Activated CD4-positive, alpha-beta memory T cell treated with anti-CD3 and anti-CD28 coated beads for 36 hours (primary cell): ENCODE measurements around the gene LRMDA. TPM values are rescaled to one million over a fixed set of nuclear protein-coding genes. Genes with fewer than 3 reads are reported as not detected.
"Not testable (repeated sequence)": the region's sequence is repeated elsewhere in the genome, so short reads cannot be mapped to it uniquely, and the experiment has no call there.

ENCODE experiments used
- CTCF ChIA-PET: fragments of 350-600 bp; sonication (Branson Sonifier 250); formaldehyde crosslinking; loops from one replicate; lab custom pipeline; 2021; ENCODE audit warnings: antibody characterized with exemption, inconsistent platforms; lab: Charles Lee
- POLR2A ChIA-PET: fragments of 350-600 bp; sonication (Branson Sonifier 250); formaldehyde crosslinking; loops from one replicate; lab custom pipeline; 2021; ENCODE audit warnings: antibody characterized with exemption; lab: Charles Lee
- DNase-seq: peaks from one replicate; pipeline ENCODE4 v3.0.0-alpha.2; 2020
- H3K27ac Mint-ChIP-seq: one replicate; pipeline ENCODE4 v1.8.0; 2021; ENCODE audit warnings: mixed read lengths
- H3K27me3 Mint-ChIP-seq: one replicate; pipeline ENCODE4 v1.8.0; 2021; ENCODE audit warnings: mixed read lengths
- H3K36me3 Mint-ChIP-seq: one replicate; pipeline ENCODE4 v1.8.0; 2021; ENCODE audit warnings: mixed read lengths
- H3K4me1 Mint-ChIP-seq: one replicate; pipeline ENCODE4 v1.8.0; 2021; ENCODE audit warnings: low read depth, mixed read lengths
- H3K4me3 Mint-ChIP-seq: one replicate; pipeline ENCODE4 v1.8.0; 2021; ENCODE audit warnings: mild to moderate bottlenecking, mixed read lengths
- H3K9me3 Mint-ChIP-seq: one replicate; pipeline ENCODE4 v1.8.0; 2021; ENCODE audit warnings: mixed read lengths
- intact Hi-C: fragments of 100-400 bp; cut with micrococcal nuclease; formaldehyde crosslinking; loops from one replicate; pipeline ENCODE4 v1.15.1; 2023
- total RNA-seq, 2 experiments: library from RNA; stranded (reverse); gene quantifications; one replicate each; pipeline ENCODE4 v1.2.3, GENCODE V29; 2021

LRMDA gene
- total RNA-seq, 2 experiments from 2014 or later, result not detected

GRCh38 chr10:75508814-75509306 lies 77.4 kb downstream of the LRMDA start:
- CTCF ChIA-PET, result no interaction called here
- no peak overlapping the region for H3K27ac Mint-ChIP-seq
- no peak overlapping the region for H3K4me3 Mint-ChIP-seq
- H3K27me3 Mint-ChIP-seq, result peaks cover 10% of the 10 kb centered on the region
- POLR2A ChIA-PET, result no interaction called here
- no peaks in the 10 kb centered on the region for H3K9me3 Mint-ChIP-seq
- no peaks in the 10 kb centered on the region for H3K36me3 Mint-ChIP-seq
- intact Hi-C loops, result no loop called here
- no peaks in the 10 kb centered on the region for H3K4me1 Mint-ChIP-seq
- no peak for DNase-seq

DNA sequence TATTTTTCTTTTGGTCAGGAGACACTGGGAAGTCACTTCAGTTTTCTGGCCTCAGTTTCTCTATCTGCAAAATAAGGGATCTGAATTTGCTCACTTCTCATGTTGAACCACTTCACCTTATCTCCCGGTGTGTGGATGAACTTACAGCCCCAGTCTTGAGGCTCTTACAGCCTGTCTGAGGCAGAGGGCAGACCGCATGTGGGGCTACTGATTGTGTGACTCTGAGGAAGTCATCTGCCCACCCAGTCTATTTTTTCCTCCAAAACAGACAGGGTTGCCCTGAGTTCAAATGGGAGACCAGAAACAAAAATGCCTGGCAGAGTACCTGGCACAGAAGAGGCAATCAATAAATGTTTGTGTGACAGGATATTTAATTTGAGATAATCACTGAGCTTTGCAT lies 78.3 kb downstream of the LRMDA start:
- Mint-ChIP-seq H3K36me3 (no peaks in the 10 kb centered on the region), H3K9me3 (peaks cover under 1% of the 10 kb centered on the region), H3K27ac (no peak overlapping the region), H3K4me3 (no peak overlapping the region), H3K4me1 (no peaks in the 10 kb centered on the region), H3K27me3 (peaks cover 10% of the 10 kb centered on the region)
- ChIA-PET POLR2A (no interaction called here), CTCF (no interaction called here)
- intact Hi-C loops, result no loop called here
- DNase-seq, result no peak

DNA sequence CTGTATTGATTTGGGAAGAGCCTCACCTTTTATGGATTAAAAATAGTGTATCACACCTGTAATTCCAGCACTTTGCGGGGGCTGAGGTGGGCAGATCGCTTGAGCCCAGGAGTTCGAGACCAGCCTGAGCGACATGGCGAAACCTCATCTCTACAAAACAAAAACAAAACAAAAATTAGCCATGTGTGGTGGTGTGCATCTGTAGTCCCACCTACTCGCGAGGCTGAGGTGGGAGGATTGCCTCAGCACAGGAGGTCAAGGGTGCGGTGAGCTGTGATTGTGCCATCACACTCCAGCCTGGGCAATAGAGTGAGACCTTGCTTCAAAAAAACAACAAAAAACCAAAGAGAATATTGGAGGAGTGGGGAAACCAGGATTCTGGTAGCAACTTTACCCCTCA lies 79.6 kb downstream of the LRMDA start:
- Mint-ChIP-seq H3K36me3 (peaks cover 2% of the 10 kb centered on the region), H3K9me3 (peaks cover 7% of the 10 kb centered on the region)

GRCh38 chr10:75512203-75512933 lies 80.9 kb downstream of the LRMDA start:
- H3K36me3 Mint-ChIP-seq, result peaks cover 2% of the 10 kb centered on the region
- H3K4me3 Mint-ChIP-seq, result no peak overlapping the region
- DNase-seq, result no peak
- H3K4me1 Mint-ChIP-seq, result no peaks in the 10 kb centered on the region
- H3K9me3 Mint-ChIP-seq, result peaks cover 16% of the 10 kb centered on the region
- CTCF ChIA-PET, result no interaction called here
- intact Hi-C loops, result no loop called here
- POLR2A ChIA-PET, result no interaction called here
- H3K27me3 Mint-ChIP-seq, result peaks cover 5% of the 10 kb centered on the region
- H3K27ac Mint-ChIP-seq, result no peak overlapping the region

More for the DNA sequence above, 79.6 kb downstream of the LRMDA start:
- intact Hi-C loops, result no loop called here
- Mint-ChIP-seq H3K27me3 (peaks cover 5% of the 10 kb centered on the region), H3K4me1 (no peaks in the 10 kb centered on the region), H3K27ac (no peak overlapping the region), H3K4me3 (no peak overlapping the region)
- CTCF ChIA-PET, result no interaction called here
- DNase-seq, result no peak
- POLR2A ChIA-PET, result no interaction called here

DNA sequence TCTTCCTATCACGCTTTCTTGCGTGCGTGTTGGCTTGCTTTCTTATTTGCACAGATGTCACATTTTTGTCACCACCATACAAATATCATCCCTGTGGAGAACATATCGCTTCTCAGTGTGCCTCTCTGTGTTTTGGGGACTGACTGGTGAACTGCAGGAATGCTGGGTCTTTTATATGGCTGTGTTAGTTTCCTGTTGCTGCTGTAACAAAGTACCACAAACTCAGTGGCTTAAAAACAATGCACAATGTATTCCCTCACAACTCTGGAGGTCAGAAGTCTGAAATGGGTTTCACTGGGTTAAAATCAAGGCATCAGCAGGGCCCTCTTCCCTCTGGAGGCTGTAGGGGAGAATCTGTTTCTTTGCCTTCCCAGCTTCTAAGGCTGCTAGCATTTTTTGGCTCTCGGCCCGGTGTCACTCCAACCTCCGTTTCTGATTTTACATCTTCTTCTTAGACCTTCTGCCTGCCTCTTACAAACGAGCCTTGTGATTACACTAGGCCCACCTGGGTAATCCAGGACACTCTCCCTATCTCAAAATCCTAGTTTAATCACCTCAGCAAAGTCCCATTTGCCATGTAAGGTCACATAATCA lies 82.0 kb downstream of the LRMDA start:
- H3K4me1 Mint-ChIP-seq, result no peaks in the 10 kb centered on the region
- intact Hi-C loops, result no loop called here
- POLR2A ChIA-PET, result no interaction called here
- no peak overlapping the region for H3K4me3 Mint-ChIP-seq
- no peak overlapping the region for H3K27ac Mint-ChIP-seq
- CTCF ChIA-PET, result no interaction called here
- no peak for DNase-seq
- H3K36me3 Mint-ChIP-seq, result peaks cover 2% of the 10 kb centered on the region
- H3K9me3 Mint-ChIP-seq, result peaks cover 18% of the 10 kb centered on the region
- peaks cover 5% of the 10 kb centered on the region for H3K27me3 Mint-ChIP-seq

- peaks cover 5% of the 10 kb centered on the region for H3K27me3 Mint-ChIP-seq
- H3K4me1 Mint-ChIP-seq, result no peaks in the 10 kb centered on the region
- H3K4me3 Mint-ChIP-seq, result no peak overlapping the region
- DNase-seq, result no peak
- POLR2A ChIA-PET, result no interaction called here
- CTCF ChIA-PET, result no interaction called here
- H3K36me3 Mint-ChIP-seq, result peaks cover 2% of the 10 kb centered on the region
- peaks cover 18% of the 10 kb centered on the region for H3K9me3 Mint-ChIP-seq
- no peak overlapping the region for H3K27ac Mint-ChIP-seq
- intact Hi-C loops, result no loop called here
These were observed 83.4 kb downstream of the LRMDA start for GRCh38 chr10:75514830-75515229.

- peaks cover 18% of the 10 kb centered on the region for H3K9me3 Mint-ChIP-seq
- H3K27me3 Mint-ChIP-seq, H3K27ac Mint-ChIP-seq, H3K36me3 Mint-ChIP-seq, CTCF ChIA-PET, H3K4me3 Mint-ChIP-seq, intact Hi-C loops, POLR2A ChIA-PET, H3K4me1 Mint-ChIP-seq, DNase-seq: not testable (repeated sequence)
These were observed 84.7 kb downstream of the LRMDA start for GRCh38 chr10:75516154-75516553.

- H3K36me3 Mint-ChIP-seq, result not testable (repeated sequence)
- H3K9me3 Mint-ChIP-seq, result peaks cover 18% of the 10 kb centered on the region
- H3K27me3 Mint-ChIP-seq, result peaks cover 12% of the 10 kb centered on the region
These were observed 87.8 kb downstream of the LRMDA start for GRCh38 chr10:75519213-75519612.

GRCh38 chr10:75521194-75521829 lies 89.9 kb downstream of the LRMDA start:
- POLR2A ChIA-PET, intact Hi-C loops, DNase-seq, H3K4me3 Mint-ChIP-seq, H3K9me3 Mint-ChIP-seq, H3K4me1 Mint-ChIP-seq, H3K36me3 Mint-ChIP-seq, CTCF ChIA-PET, H3K27ac Mint-ChIP-seq: not testable (repeated sequence)
- peaks cover 15% of the 10 kb centered on the region for H3K27me3 Mint-ChIP-seq

More at GRCh38 chr10:75519213-75519612, 87.8 kb downstream of the LRMDA start:
- H3K27ac Mint-ChIP-seq, H3K4me1 Mint-ChIP-seq, CTCF ChIA-PET, intact Hi-C loops, H3K4me3 Mint-ChIP-seq, POLR2A ChIA-PET, DNase-seq: not testable (repeated sequence)

DNA sequence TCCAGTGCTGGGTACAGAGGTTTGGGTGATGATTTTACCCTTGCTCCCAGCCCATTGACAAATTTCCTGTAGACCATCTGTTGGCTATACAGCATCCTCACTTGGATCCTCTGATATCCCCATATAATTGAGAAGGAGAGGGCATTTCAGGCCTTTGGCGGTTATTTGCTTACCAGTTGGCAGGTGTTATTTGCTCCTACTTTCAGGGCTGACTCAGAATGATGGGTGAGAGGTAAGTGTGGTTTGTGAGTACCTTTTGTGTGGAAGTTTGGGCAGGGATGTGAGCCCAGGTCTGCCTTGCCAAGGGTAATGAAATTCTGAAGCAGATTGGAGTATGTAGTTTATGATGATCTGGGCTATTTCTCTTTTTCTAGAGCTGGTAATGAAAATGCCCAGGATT lies 93.6 kb downstream of the LRMDA start:
- CTCF ChIA-PET, result no interaction called here
- POLR2A ChIA-PET, result no interaction called here
- Mint-ChIP-seq H3K9me3 (no peaks in the 10 kb centered on the region), H3K4me1 (no peaks in the 10 kb centered on the region), H3K27ac (no peak overlapping the region), H3K4me3 (no peak overlapping the region), H3K36me3 (no peaks in the 10 kb centered on the region), H3K27me3 (peaks cover 17% of the 10 kb centered on the region)
- intact Hi-C loops, result no loop called here
- DNase-seq, result no peak

- CTCF ChIA-PET, result no interaction called here
- no peak for DNase-seq
- Mint-ChIP-seq H3K4me1 (no peaks in the 10 kb centered on the region), H3K9me3 (no peaks in the 10 kb centered on the region), H3K27ac (no peak overlapping the region), H3K36me3 (no peaks in the 10 kb centered on the region), H3K27me3 (peaks cover 13% of the 10 kb centered on the region), H3K4me3 (no peak overlapping the region)
- intact Hi-C loops, result no loop called here
- POLR2A ChIA-PET, result no interaction called here
These were observed 94.2 kb downstream of the LRMDA start for GRCh38 chr10:75525646-75526045.

GRCh38 chr10:75527542-75527941 lies 96.1 kb downstream of the LRMDA start:
- no peak overlapping the region for H3K4me3 Mint-ChIP-seq

More at GRCh38 chr10:75527542-75527941, 96.1 kb downstream of the LRMDA start:
- Mint-ChIP-seq H3K36me3 (no peaks in the 10 kb centered on the region), H3K9me3 (no peaks in the 10 kb centered on the region), H3K4me1 (no peaks in the 10 kb centered on the region), H3K27me3 (peaks cover 8% of the 10 kb centered on the region), H3K27ac (no peak overlapping the region)
- no peak for DNase-seq
- intact Hi-C loops, result no loop called here
- CTCF ChIA-PET, result no interaction called here
- POLR2A ChIA-PET, result no interaction called here
